Stimulated activated CD4-positive, alpha-beta T cell treated with anti-CD3 and anti-CD28 coated beads, Interleukin-4, amount 100 ng/mL, for 24 hours (primary cell): ENCODE results near the gene CLDN8.

Experiments used
- DNase-seq: peaks from one replicate; pipeline ENCODE4 v3.0.0-alpha.2; 2020

Gene CLDN8

GRCh38 chr21:30200000-30200399 lies 15.9 kb downstream of the CLDN8 start:
- no peak for DNase-seq

GRCh38 chr21:30194701-30195299 lies 21.1 kb downstream of the CLDN8 start:
- no peak for DNase-seq

- no peak for DNase-seq
Observed at GRCh38 chr21:30193201-30193600, 22.7 kb downstream of the CLDN8 start.

- DNase-seq: no peak
Observed at GRCh38 chr21:30190554-30190953, 25.3 kb downstream of the CLDN8 start.

- DNase-seq: no peak
Observed at GRCh38 chr21:30189773-30190172, 26.1 kb downstream of the CLDN8 start.

GRCh38 chr21:30186242-30186641 lies 29.7 kb downstream of the CLDN8 start:
- DNase-seq: no peak

- DNase-seq: no peak
Observed at GRCh38 chr21:30168086-30168485, 47.8 kb downstream of the CLDN8 start.

- DNase-seq: no peak
Observed at GRCh38 chr21:30166705-30167104, 49.2 kb downstream of the CLDN8 start, which contains the start of gene CLDN17. TSS of gene CLDN17 (minus strand) at chr21:30166805. CDS start at chr21:30166617, 188 bp downstream.

- DNase-seq: no peak
Observed at GRCh38 chr21:30166171-30166570, 49.7 kb downstream of the CLDN8 start.

- no peak for DNase-seq
Observed at GRCh38 chr21:30164796-30165195, 51.1 kb downstream of the CLDN8 start.
